A549 (cell line): ENCODE measurements around the gene TPRN. TPM values are rescaled to one million over a fixed set of nuclear protein-coding genes. Genes with fewer than 3 reads are reported as not detected.

Experiments used
- ATAC-seq, 2 experiments: fragments of 200-7000 bp in 1 of 2; fragments of >200 bp in 1 of 2; cut with Nextera tagmentation in 1 of 2; cut with Tn5 transposase in 1 of 2; 3 replicates each; pipeline versions ENCODE4 v1.8.0 to v1.9.1; 2018 to 2020; ENCODE audit warnings: mild to moderate bottlenecking in 1 of 2, moderate library complexity in 1 of 2
- CTCF ChIA-PET: fragments of 300-600 bp; sonication (Branson Sonifier 250); formaldehyde crosslinking; extraction: SDS; loops from one replicate; lab custom pipeline; 2021; ENCODE audit warnings: antibody characterized with exemption, inconsistent platforms; lab: Yijun Ruan, JAX
- POLR2A ChIA-PET: fragments of 350-600 bp; formaldehyde crosslinking; extraction: SDS; loops from one replicate; lab custom pipeline; 2021; ENCODE audit warnings: antibody characterized with exemption, inconsistent platforms; lab: Yijun Ruan, JAX
- DNase-seq, 2 experiments: peaks; one replicate each; pipeline versions ENCODE4 v3.0.0 to v3.0.0-alpha.2; 2011 to 2016; ENCODE audit warnings: low read depth in 1 of 2, low spot score in 1 of 2
- FAIRE-seq: peaks from 2 replicates; lab custom pipeline; 2011; peaks lifted over from hg19 to GRCh38; lab: Jason Lieb, UNC
- H3K27ac ChIP-seq, 2 experiments: fragments of >200 bp; sonication (Bioruptor Twin); formaldehyde crosslinking; 3 replicates each; pipeline ENCODE4 v1.5.1; 2016 to 2017
- H3K4me1 ChIP-seq: fragments of >200 bp; sonication (Bioruptor Twin); formaldehyde crosslinking; 3 replicates; pipeline ENCODE4 v1.6.1; 2016
- H3K4me2 ChIP-seq: fragments of >200 bp; sonication (Bioruptor Twin); formaldehyde crosslinking; 3 replicates; pipeline ENCODE4 v1.6.1; 2016
- H3K4me3 ChIP-seq: fragments of >200 bp; sonication (Bioruptor Twin); formaldehyde crosslinking; 3 replicates; pipeline ENCODE4 v1.5.1; 2016
- H3K9me3 ChIP-seq: fragments of >200 bp; sonication (Bioruptor Twin); formaldehyde crosslinking; 3 replicates; pipeline ENCODE4 v1.6.1; 2016
- CBX2 ChIP-seq: fragments of 200-600 bp; sonication (generic); IDR thresholded peaks from 2 replicates; pipeline ENCODE4 v1.6.1; 2016; ENCODE audit warnings: low read depth, mild to moderate bottlenecking, borderline replicate concordance
- CEBPB ChIP-seq, 2 experiments: fragments of >200 bp in 1 of 2; sonication (Bioruptor Twin) in 1 of 2; formaldehyde crosslinking in 1 of 2; IDR thresholded peaks; 2 replicates each; pipeline ENCODE4 v1.6.1; 2012 to 2016
- CHD4 ChIP-seq: fragments of 200-600 bp; sonication (generic); IDR thresholded peaks from 2 replicates; pipeline ENCODE4 v1.6.1; 2016; ENCODE audit warnings: antibody characterized with exemption, mild to moderate bottlenecking, borderline replicate concordance
- EP300 ChIP-seq, 2 experiments: fragments of >200 bp; sonication (Bioruptor Twin); formaldehyde crosslinking; IDR thresholded peaks; 2 replicates in 1 of 2; 3 replicates in 1 of 2; pipeline ENCODE4 v1.6.1; 2016 to 2017
- FOSL2 ChIP-seq, 2 experiments: fragments of 450-650 bp in 1 of 2; fragments of >200 bp in 1 of 2; sonication (Bioruptor Twin) in 1 of 2; formaldehyde crosslinking; IDR thresholded peaks; 2 replicates each; pipeline versions ENCODE4 v1.5.0 to v1.6.1; 2016 to 2020; ENCODE audit warnings: mild to moderate bottlenecking in 1 of 2, moderate library complexity in 1 of 2
- FOXS1 ChIP-seq: fragments of 250-450 bp; sonication (Bioruptor Pico); IDR thresholded peaks from 2 replicates; pipeline ENCODE4 v1.5.0; 2020; ENCODE audit warnings: mild to moderate bottlenecking, moderate library complexity
- HEYL ChIP-seq: fragments of 250-450 bp; sonication (Bioruptor Pico); IDR thresholded peaks from 2 replicates; pipeline ENCODE4 v1.8.0; 2021; ENCODE audit warnings: mild to moderate bottlenecking, moderate library complexity
- HOXB5 ChIP-seq: fragments of 250-450 bp; sonication (Bioruptor Pico); IDR thresholded peaks from 2 replicates; pipeline ENCODE4 v1.5.0; 2020; ENCODE audit warnings: mild to moderate bottlenecking, moderate library complexity
- JUN ChIP-seq, 2 experiments: fragments of >200 bp; sonication (Bioruptor Twin); formaldehyde crosslinking; IDR thresholded peaks; 2 replicates in 1 of 2; 3 replicates in 1 of 2; pipeline ENCODE4 v1.6.1; 2016 to 2017
- MAFK ChIP-seq: fragments of 450-650 bp; IDR thresholded peaks from 2 replicates; pipeline ENCODE4 v1.6.1; 2014; ENCODE audit not compliant: partially characterized antibody
- MYC ChIP-seq: IDR thresholded peaks from 2 replicates; pipeline ENCODE4 v1.6.1; 2012; ENCODE audit warnings: mild to moderate bottlenecking, inconsistent platforms, low read length, improper control_type of control experiment, borderline replicate concordance
- NPAS2 ChIP-seq: fragments of 250-450 bp; sonication (Bioruptor Pico); IDR thresholded peaks from 2 replicates; pipeline ENCODE4 v1.8.0; 2022; ENCODE audit warnings: mild to moderate bottlenecking, moderate library complexity, borderline replicate concordance
- PHF8 ChIP-seq: fragments of 200-600 bp; sonication (generic); IDR thresholded peaks from 2 replicates; pipeline ENCODE4 v1.6.1; 2016; ENCODE audit warnings: low read depth, mild to moderate bottlenecking, antibody characterized with exemption, moderate library complexity, borderline replicate concordance
- POLR2A ChIP-seq: IDR thresholded peaks from 2 replicates; pipeline ENCODE4 v1.6.1; 2012; ENCODE audit warnings: mild to moderate bottlenecking, low read length
- RNF2 ChIP-seq: fragments of 200-600 bp; sonication (generic); IDR thresholded peaks from 2 replicates; pipeline ENCODE4 v1.6.1; 2016; ENCODE audit warnings: low read depth, mild to moderate bottlenecking, antibody characterized with exemption, moderate library complexity, borderline replicate concordance
- TFCP2L1 ChIP-seq: fragments of 250-450 bp; sonication (Bioruptor Pico); IDR thresholded peaks from 2 replicates; pipeline ENCODE4 v1.5.0; 2021; ENCODE audit warnings: mild to moderate bottlenecking
- WGBS: methylation state at CpG from one replicate; pipeline ENCODE4 v1.1.6; 2017; ENCODE audit errors: missing lambda C conversion rate; 5-methylcytosine and 5-hydroxymethylcytosine counted together
- polyA plus RNA-seq, 4 experiments: library from polyadenylated mRNA; depleted of rRNA in 3 of 4; stranded (reverse); fragments of >200 nt; fragmentation: RNase III in 1 of 4; extraction: RNeasy Plus Mini Kit Qiagen cat#74134 plus additional on column Dnase treatment in 1 of 4; gene quantifications; 2 replicates in 3 of 4; 3 replicates in 1 of 4; pipeline ENCODE4 v1.2.3, GENCODE V29; 2011 to 2017
- TF ChIP-seq, protein P1 (sequence below): fragments of >200 bp; sonication (Bioruptor Twin); formaldehyde crosslinking; IDR thresholded peaks from 3 replicates; pipeline ENCODE4 v1.6.1; 2016
- TF ChIP-seq, protein P2 (sequence below): fragments of 250-450 bp; sonication (Bioruptor Pico); IDR thresholded peaks from 2 replicates; pipeline ENCODE4 v1.5.0; 2020; ENCODE audit warnings: low read depth, mild to moderate bottlenecking, moderate library complexity
- TF ChIP-seq, protein P3 (sequence below): fragments of 200-600 bp; sonication (generic); IDR thresholded peaks from 2 replicates; pipeline ENCODE4 v1.6.1; 2016; ENCODE audit warnings: antibody characterized with exemption, mild to moderate bottlenecking, moderate library complexity
- TF ChIP-seq, protein P4 (sequence below): IDR thresholded peaks from 2 replicates; pipeline ENCODE4 v1.6.1; 2012; ENCODE audit warnings: low read depth, borderline replicate concordance
- TF ChIP-seq, protein P5 (sequence below): fragments of 150-350 bp; IDR thresholded peaks from 2 replicates; pipeline ENCODE4 v1.6.1; 2014; ENCODE audit warnings: low read depth, mild to moderate bottlenecking, low read length
- TF ChIP-seq, protein P6 (sequence below): fragments of 250-450 bp; sonication (Bioruptor Pico); IDR thresholded peaks from 2 replicates; pipeline ENCODE4 v1.5.0; 2021; ENCODE audit warnings: mild to moderate bottlenecking, moderate library complexity, borderline replicate concordance

The TPRN gene
- polyA plus RNA-seq, 2 of the 4 experiments (the other 2 are of a cell fraction): 2.1 to 6.5 TPM

DNA sequence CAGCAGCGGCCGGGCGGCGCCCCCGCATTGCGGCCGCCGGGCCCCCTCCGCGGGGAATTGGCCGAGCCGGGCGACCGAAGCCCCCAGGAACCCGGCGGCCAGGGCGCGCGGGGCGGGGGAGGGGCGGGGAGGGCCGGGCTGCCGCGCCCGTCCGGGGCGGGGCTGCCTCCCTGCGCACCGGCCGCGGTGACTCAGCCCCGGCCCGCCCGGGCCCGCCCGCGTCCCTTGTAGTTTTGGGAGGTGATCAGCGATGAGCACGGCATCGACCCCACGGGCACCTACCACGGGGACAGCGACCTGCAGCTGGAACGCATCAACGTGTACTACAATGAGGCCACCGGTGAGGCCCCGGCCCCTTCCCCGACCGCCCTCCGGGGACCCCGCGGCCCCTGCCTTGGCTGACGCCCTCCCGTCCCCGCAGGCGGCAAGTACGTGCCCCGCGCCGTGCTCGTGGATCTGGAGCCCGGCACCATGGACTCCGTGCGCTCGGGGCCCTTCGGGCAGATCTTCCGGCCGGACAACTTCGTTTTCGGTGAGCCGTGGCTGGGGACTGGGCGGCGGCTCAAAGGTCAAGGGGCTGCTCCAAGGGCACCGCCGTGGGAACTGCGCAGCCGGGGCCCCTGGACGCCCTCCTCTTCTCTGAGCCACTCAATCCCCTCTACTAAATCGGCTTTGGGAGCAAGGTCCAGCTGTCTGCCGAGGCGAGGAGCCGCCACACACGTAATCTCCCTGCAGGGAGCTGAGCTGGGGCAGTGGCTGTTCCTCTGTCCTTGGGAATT, 41.1 kb upstream of the TPRN start:
- H3K4me1 ChIP-seq: peaks cover 48% of the 10 kb centered on the region
- TF ChIP-seq FOSL2 (IDR thresholded peaks at IDR 0.05) (peak; percentile 42; the same call in 1 of the 2 replicates), FOSL2 (CRISPR knock-in tag; IDR thresholded peaks at IDR 0.05) (peak; percentile 50), HEYL (CRISPR knock-in tag) (no peak), JUN (IDR thresholded peaks at IDR 0.05) (peak in 1 of 2 experiments; percentile 78; a peak in 3 of 5 replicates), MAFK (no peak)
- TF ChIP-seq, protein P1, sequence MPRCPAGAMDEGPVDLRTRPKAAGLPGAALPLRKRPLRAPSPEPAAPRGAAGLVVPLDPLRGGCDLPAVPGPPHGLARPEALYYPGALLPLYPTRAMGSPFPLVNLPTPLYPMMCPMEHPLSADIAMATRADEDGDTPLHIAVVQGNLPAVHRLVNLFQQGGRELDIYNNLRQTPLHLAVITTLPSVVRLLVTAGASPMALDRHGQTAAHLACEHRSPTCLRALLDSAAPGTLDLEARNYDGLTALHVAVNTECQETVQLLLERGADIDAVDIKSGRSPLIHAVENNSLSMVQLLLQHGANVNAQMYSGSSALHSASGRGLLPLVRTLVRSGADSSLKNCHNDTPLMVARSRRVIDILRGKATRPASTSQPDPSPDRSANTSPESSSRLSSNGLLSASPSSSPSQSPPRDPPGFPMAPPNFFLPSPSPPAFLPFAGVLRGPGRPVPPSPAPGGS: 0 out of 3 replicates have a peak, but pooled peaks have one; percentile 46
- TF ChIP-seq, all 56 proteins: peak for 3
- H3K9me3 ChIP-seq: no peaks in the 10 kb centered on the region
- DNase-seq (no peak), FAIRE-seq (no peak), ATAC-seq (peak in 1 of 2 experiments; percentile 1; a peak in 1 of 6 replicates)
- 3% methylated on average over 28 of the region's 83 CpGs for WGBS
- POLR2A ChIA-PET: interaction anchor here (0.6 to 3.3 kb wide), 21 partner anchors 8 to 407 kb away, joined by 3 to 97 read pairs (median 9); partner anchors contain the start of genes ANAPC2, DPP7, MAN1B1 and NELFB
- peak overlapping the region; percentile 98 to 99 for H3K27ac ChIP-seq
- H3K4me3 ChIP-seq: peak overlapping the region; percentile 91
- CTCF ChIA-PET: interaction anchor here (1.0 to 13.1 kb wide), 9 partner anchors 8 to 212 kb away, joined by 3 to 236 read pairs (median 3); partner anchors contain the start of genes CYSRT1, NELFB, NRARP and RNF208
- peak overlapping the region; percentile 98 for H3K4me2 ChIP-seq

DNA sequence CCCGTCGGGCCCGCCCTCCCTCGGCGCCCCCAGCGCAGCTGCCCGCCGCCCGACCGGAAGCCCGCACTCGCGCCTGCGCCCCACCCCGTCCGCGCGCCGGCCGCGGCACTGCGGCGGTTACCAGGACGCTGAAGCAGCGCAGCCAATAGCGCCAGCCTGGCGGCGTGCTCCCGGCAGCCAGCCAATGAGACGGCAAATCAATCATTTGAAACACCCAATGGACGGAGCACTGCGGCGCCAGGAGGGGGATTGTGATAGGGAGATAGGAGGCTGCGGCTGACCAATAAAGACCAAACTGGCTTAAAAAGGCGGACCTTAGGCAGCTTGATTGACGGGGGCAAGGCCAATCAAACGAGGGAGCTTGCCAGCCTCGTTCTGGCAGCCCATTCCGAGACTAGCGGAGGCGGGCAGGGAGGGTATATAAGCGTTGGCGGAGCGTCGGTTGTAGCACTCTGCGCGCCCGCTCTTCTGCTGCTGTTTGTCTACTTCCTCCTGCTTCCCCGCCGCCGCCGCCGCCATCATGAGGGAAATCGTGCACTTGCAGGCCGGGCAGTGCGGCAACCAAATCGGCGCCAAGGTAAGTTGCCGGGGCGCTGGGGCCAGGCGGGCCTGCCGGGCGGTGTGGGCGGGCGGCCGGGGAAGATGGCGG, 40.4 kb upstream of the TPRN start, which contains the start of gene TUBB4B:
Gene TUBB4B, plus strand, starts transcription at position 447 of the 649 bp plus-strand sequence. Its CDS starts 74 bp downstream, at position 521.
- DNase-seq (peak; percentile 99 to 100), ATAC-seq (peak; percentile 61 to 78), FAIRE-seq (peak; percentile 95)
- Histone ChIP-seq H3K27ac (peak within 1 kb of the TSS; percentile 98 to 99), H3K9me3 (no peaks in the 10 kb centered on the region), H3K4me2 (peak within 1 kb of the TSS; percentile 98), H3K4me1 (peaks cover 54% of the 10 kb centered on the region), H3K4me3 (peak within 1 kb of the TSS; percentile 91)
- 2% methylated on average over 24 of the region's 67 CpGs for WGBS
- ChIA-PET CTCF (interaction anchor here (0.9 to 13.1 kb wide), 11 partner anchors 9 to 211 kb away, joined by 3 to 236 read pairs (median 4); partner anchors contain the start of genes CYSRT1, NELFB, NRARP and RNF208), POLR2A (interaction anchor here (0.5 to 3.3 kb wide), 49 partner anchors 9 to 378 kb away, joined by 3 to 97 read pairs (median 5); partner anchors contain the start of genes ANAPC2, CYSRT1, DPP7 and EHMT1)
- TF ChIP-seq, protein P2, sequence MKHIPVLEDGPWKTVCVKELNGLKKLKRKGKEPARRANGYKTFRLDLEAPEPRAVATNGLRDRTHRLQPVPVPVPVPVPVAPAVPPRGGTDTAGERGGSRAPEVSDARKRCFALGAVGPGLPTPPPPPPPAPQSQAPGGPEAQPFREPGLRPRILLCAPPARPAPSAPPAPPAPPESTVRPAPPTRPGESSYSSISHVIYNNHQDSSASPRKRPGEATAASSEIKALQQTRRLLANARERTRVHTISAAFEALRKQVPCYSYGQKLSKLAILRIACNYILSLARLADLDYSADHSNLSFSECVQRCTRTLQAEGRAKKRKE (CRISPR knock-in tag): no peak
- no peak for TF ChIP-seq CBX2
- TF ChIP-seq, protein P3, sequence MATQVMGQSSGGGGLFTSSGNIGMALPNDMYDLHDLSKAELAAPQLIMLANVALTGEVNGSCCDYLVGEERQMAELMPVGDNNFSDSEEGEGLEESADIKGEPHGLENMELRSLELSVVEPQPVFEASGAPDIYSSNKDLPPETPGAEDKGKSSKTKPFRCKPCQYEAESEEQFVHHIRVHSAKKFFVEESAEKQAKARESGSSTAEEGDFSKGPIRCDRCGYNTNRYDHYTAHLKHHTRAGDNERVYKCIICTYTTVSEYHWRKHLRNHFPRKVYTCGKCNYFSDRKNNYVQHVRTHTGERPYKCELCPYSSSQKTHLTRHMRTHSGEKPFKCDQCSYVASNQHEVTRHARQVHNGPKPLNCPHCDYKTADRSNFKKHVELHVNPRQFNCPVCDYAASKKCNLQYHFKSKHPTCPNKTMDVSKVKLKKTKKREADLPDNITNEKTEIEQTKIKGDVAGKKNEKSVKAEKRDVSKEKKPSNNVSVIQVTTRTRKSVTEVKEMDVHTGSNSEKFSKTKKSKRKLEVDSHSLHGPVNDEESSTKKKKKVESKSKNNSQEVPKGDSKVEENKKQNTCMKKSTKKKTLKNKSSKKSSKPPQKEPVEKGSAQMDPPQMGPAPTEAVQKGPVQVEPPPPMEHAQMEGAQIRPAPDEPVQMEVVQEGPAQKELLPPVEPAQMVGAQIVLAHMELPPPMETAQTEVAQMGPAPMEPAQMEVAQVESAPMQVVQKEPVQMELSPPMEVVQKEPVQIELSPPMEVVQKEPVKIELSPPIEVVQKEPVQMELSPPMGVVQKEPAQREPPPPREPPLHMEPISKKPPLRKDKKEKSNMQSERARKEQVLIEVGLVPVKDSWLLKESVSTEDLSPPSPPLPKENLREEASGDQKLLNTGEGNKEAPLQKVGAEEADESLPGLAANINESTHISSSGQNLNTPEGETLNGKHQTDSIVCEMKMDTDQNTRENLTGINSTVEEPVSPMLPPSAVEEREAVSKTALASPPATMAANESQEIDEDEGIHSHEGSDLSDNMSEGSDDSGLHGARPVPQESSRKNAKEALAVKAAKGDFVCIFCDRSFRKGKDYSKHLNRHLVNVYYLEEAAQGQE: peak; percentile 55; the same call in 1 of the 2 replicates
- TF ChIP-seq CHD4: no peak
- TF ChIP-seq, protein P4, sequence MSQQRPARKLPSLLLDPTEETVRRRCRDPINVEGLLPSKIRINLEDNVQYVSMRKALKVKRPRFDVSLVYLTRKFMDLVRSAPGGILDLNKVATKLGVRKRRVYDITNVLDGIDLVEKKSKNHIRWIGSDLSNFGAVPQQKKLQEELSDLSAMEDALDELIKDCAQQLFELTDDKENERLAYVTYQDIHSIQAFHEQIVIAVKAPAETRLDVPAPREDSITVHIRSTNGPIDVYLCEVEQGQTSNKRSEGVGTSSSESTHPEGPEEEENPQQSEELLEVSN: no peak; the same call in 1 of the 2 replicates
- TF ChIP-seq, protein P5, sequence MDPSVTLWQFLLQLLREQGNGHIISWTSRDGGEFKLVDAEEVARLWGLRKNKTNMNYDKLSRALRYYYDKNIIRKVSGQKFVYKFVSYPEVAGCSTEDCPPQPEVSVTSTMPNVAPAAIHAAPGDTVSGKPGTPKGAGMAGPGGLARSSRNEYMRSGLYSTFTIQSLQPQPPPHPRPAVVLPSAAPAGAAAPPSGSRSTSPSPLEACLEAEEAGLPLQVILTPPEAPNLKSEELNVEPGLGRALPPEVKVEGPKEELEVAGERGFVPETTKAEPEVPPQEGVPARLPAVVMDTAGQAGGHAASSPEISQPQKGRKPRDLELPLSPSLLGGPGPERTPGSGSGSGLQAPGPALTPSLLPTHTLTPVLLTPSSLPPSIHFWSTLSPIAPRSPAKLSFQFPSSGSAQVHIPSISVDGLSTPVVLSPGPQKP: no peak
- TF ChIP-seq, protein P6, sequence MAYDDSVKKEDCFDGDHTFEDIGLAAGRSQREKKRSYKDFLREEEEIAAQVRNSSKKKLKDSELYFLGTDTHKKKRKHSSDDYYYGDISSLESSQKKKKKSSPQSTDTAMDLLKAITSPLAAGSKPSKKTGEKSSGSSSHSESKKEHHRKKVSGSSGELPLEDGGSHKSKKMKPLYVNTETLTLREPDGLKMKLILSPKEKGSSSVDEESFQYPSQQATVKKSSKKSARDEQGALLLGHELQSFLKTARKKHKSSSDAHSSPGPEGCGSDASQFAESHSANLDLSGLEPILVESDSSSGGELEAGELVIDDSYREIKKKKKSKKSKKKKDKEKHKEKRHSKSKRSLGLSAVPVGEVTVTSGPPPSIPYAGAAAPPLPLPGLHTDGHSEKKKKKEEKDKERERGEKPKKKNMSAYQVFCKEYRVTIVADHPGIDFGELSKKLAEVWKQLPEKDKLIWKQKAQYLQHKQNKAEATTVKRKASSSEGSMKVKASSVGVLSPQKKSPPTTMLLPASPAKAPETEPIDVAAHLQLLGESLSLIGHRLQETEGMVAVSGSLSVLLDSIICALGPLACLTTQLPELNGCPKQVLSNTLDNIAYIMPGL: no peak
- peak; percentile 97 to 100 for TF ChIP-seq JUN (IDR thresholded peaks at IDR 0.05)
- peak; percentile 90 for TF ChIP-seq TFCP2L1 (CRISPR knock-in tag)
- no peak for TF ChIP-seq CEBPB (IDR thresholded peaks at IDR 0.05)
- no peak for TF ChIP-seq NPAS2 (CRISPR knock-in tag)
- no peak for TF ChIP-seq EP300 (IDR thresholded peaks at IDR 0.05)
- no peak for TF ChIP-seq HOXB5
- TF ChIP-seq MYC: no peak
- no peak for TF ChIP-seq RNF2
- peak; percentile 100 for TF ChIP-seq POLR2A
- TF ChIP-seq PHF8: peak; percentile 52; the same call in 1 of the 2 replicates
- TF ChIP-seq FOXS1 (CRISPR knock-in tag): no peak
